HFF-Myc (cell line): ENCODE measurements around the gene DEFB132.

Source experiments
- DNase-seq: peaks from one replicate; pipeline ENCODE4 v3.0.0-alpha.2; 2011; ENCODE audit warnings: low read depth; ENCODE audit errors: extremely low read depth
- H3K4me3 ChIP-seq: replicated peaks from 2 replicates; pipeline ENCODE4 v1.5.1; 2011; ENCODE audit warnings: low read depth, mild to moderate bottlenecking, control low read depth, low read length
- TF ChIP-seq, protein P1 (sequence below): IDR thresholded peaks from 2 replicates; pipeline ENCODE4 v1.5.1; 2012; ENCODE audit warnings: mild to moderate bottlenecking, low read depth, low read length, control low read depth; ENCODE audit errors: missing control alignments

The DEFB132 gene

DNA sequence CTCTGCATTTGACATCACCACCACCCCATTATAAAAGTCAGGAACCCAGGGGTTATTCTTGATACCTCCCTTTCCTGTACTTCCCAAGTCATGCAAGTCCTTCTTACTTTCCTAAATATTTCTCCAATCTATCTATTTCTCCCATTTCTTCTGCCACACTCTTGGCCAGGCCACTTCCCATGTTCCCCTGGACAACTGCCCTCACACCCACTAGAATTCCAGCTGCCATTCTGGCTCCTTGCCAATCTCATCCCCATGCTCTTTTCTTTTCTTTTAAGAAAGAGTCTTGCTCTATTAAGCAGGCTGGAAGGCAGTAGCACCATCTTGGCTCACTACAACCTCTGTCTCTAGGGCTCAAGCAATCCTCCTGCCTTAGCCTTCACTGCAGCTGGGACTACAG, 15.2 kb downstream of the DEFB132 start:
- DNase-seq: no peak
- TF ChIP-seq, protein P1, sequence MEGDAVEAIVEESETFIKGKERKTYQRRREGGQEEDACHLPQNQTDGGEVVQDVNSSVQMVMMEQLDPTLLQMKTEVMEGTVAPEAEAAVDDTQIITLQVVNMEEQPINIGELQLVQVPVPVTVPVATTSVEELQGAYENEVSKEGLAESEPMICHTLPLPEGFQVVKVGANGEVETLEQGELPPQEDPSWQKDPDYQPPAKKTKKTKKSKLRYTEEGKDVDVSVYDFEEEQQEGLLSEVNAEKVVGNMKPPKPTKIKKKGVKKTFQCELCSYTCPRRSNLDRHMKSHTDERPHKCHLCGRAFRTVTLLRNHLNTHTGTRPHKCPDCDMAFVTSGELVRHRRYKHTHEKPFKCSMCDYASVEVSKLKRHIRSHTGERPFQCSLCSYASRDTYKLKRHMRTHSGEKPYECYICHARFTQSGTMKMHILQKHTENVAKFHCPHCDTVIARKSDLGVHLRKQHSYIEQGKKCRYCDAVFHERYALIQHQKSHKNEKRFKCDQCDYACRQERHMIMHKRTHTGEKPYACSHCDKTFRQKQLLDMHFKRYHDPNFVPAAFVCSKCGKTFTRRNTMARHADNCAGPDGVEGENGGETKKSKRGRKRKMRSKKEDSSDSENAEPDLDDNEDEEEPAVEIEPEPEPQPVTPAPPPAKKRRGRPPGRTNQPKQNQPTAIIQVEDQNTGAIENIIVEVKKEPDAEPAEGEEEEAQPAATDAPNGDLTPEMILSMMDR: no peak
- no peak overlapping the region for H3K4me3 ChIP-seq

DNA sequence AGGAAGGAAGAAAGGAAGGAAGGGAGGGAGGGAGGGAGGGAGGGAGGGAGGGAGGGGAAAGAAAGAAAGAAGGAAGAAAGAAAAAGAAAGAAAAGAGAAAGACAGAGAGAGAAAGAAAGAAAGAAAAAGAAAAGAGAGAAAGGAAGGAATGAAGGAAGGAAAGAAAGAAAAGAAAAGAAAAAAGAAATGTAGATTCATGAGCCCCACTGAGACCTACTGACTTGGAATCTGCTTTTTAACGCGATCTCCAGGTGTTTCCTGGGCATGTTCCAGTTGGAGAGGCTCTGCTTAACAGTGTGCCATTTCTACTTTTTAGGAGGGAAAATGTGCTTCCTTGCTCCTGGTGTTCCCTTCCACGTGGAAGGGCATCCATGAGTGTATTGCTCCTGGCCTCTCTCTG, 16.4 kb downstream of the DEFB132 start:
- TF ChIP-seq, protein P1: no peak
- DNase-seq: no peak

DNA sequence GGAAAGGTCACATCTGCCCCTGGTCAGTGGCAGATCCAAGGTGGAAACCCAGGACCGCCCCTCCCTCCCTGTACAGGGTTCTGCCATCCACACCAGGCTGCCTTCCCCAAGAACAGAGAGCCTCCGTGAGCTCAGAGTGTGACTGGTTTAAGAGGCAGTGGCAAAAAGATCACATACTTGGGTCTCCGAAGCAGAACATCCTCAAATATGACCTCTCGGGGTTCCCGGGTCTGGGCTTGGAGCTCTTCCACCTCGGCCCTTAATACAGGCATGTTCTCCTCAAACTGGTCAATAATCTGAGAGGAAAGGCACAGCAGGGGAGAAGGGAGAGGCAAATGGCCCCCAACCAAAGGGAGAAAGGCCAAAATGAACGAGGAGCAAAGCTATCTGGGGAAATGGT, 18.3 kb downstream of the DEFB132 start:
- no peak for DNase-seq
- TF ChIP-seq, protein P1: no peak
- H3K4me3 ChIP-seq: no peak overlapping the region

More for the DNA sequence above, 16.4 kb downstream of the DEFB132 start:
- H3K4me3 ChIP-seq: no peak overlapping the region

DNA sequence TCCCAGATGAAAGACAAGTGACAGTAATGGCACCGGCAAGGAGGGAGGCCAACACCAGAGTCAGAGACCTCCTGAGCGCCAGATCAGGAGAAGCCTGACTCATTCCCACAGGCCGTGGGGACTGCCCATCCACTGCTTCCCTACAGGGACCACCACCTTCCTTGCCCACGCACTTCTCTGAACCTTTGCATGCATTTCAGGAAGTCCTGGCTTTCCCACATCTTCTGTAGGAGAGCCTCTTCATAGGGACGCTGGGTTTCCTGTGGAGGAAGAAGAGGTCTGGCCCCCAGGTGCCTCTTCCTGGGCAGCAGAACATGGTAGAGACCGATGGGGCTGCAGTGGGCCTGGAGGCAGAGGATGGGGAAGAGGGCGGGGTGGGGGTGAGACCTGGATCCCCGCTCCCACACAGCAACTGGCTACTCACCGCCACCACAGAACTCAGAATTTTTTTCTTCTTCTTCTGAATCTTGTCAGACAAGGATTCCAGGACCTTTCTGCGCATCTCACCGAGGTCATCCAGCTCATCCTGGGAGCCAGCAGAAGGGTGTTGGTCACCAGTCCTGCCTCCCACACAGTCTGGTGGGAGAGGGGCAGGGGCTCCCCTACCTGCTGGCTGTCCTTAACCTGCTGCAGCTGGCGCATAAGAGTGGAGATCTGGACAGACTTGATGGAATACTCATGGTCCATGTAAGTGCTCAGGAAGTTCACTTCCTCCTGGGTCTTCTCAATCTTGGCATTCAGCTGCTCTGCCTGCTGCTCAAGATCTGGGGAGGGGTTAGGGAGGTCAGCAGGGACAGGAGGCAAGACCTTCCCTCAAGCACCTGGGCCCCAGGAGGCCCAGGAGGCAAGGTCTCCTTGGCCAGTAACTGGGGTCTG, 19.3 kb downstream of the DEFB132 start:
- no peak for DNase-seq
- TF ChIP-seq, protein P1: no peak
- no peak overlapping the region for H3K4me3 ChIP-seq

DNA sequence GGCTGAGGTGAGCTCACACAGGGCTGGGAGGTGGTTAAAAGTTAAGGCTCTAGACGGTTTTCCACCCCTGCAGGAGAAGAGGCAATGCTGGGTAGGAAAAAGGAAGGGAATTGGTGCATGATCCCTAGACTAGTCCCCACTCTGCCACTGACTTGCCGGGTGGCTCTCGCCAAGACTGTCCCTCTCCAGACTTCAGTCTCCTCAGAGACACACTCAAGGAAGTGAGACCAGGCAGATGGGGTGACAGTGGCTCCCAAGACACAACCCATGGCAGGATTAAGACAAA, 19.9 kb downstream of the DEFB132 start:
- H3K4me3 ChIP-seq: no peak overlapping the region
- TF ChIP-seq, protein P1: no peak
- DNase-seq: no peak

DNA sequence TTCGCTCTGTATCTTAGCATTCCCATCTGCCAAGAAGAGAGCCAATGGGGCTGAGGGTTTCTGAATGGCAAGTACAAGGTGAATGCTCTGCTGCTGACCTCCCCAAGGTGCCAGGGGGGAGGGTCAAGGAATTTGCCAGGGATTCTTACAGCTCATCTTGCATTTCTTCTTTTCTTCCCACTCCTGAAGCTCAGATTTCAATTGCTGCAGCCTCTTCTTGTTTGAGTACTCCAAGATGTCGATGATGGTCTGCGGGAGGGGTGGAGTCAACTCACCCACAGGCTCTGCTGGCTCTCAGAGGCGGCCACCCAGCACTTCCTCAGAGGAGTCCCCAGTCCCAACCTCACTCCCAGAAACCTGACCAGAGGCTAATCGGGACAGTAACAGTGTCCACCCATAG, 20.7 kb downstream of the DEFB132 start:
- no peak overlapping the region for H3K4me3 ChIP-seq
- no peak for DNase-seq
- TF ChIP-seq, protein P1: no peak
